ENCODE measurements around the gene AKR1D1. TPM values are rescaled to one million over a fixed set of nuclear protein-coding genes. Genes with fewer than 3 reads are reported as not detected.
"Not testable (repeated sequence)": the region's sequence is repeated elsewhere in the genome, so short reads cannot be mapped to it uniquely, and the experiment has no call there.

Gene AKR1D1
- total and polyA plus RNA-seq, 10 of the 15 experiments (the other 5 are each of a cell fraction or from before 2014, with no cell fraction given): 0.09 to 0.34 TPM; not detected in 8

DNA sequence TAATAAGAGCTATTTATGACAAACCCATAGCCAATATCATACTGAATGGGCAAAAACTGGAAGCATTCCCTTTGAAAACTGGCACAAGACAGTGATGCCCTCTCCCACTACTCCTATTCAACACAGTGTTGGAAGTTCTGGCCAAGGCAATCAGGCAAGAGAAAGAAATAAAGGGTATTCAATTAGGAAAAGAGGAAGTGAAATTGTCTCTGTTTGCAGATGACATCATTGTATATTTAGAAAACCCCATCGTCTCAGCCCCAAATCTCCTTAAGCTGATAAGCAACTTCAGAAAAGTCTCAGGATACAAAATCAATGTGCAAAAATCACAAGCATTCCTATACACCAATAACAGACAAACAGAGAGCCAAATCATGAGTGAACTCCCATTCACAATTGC is 36.2 kb upstream of the AKR1D1 start:
- H3K36me3 ChIP-seq (ENCODE audit: control insufficient read depth in 2 of 2, insufficient read depth in 2 of 2, low read length in 1 of 2); H3K9ac ChIP-seq (ENCODE audit: control insufficient read depth, insufficient read depth, low read length); H4K20me1 ChIP-seq (ENCODE audit: control insufficient read depth, insufficient read depth); BruUV-seq (replicated peaks); in situ Hi-C loops (cut with MboI); H3K4me3 ChIP-seq; H3K27me3 ChIP-seq (replicated peaks in 1 of 2; ENCODE audit: control insufficient read depth in 2 of 2, insufficient read depth in 2 of 2, low read length in 1 of 2); intact Hi-C loops (cut with micrococcal nuclease; ENCODE audit: unreplicated experiment); H3K27ac ChIP-seq (ENCODE audit: control insufficient read depth, insufficient read depth); H3K4me1 ChIP-seq (ENCODE audit: control insufficient read depth, insufficient read depth, low read length); FAIRE-seq; ATAC-seq; H3K9me3 ChIP-seq (replicated peaks; ENCODE audit: control insufficient read depth, insufficient read depth, low read length); H3K79me2 ChIP-seq (ENCODE audit: control insufficient read depth, insufficient read depth, low read length); CTCF ChIA-PET; H3K4me2 ChIP-seq (ENCODE audit: control insufficient read depth, insufficient read depth); H2AFZ ChIP-seq (ENCODE audit: control insufficient read depth, low read depth, low read length); RAD21 ChIA-PET (ENCODE audit: unreplicated experiment); DNase-seq (ENCODE audit: low read depth, low spot score): not testable (repeated sequence)
- SMC1A ChIA-PET (ENCODE audit: uncharacterized antibody, unreplicated experiment): interaction anchor here (1.0 to 2.0 kb wide), 3 partner anchors 9 to 27 kb away, joined by 3 to 4 read pairs (median 4); no protein-coding TSS in a partner anchor
- POLR2A ChIA-PET: interaction anchor here (1.4 kb wide), 1 partner anchor 13 kb away, joined by 3 read pairs; no protein-coding TSS in a partner anchor
- TF ChIP-seq IKZF2 (IDR thresholded peaks at IDR 0.05) (peak; percentile 52 to 71; a peak in 3 of 4 replicates), ATF7 (IDR thresholded peaks at IDR 0.05; ENCODE audit: low read depth) (peak; percentile 98), MTA2 (IDR thresholded peaks at IDR 0.05; ENCODE audit: low read depth) (peak; percentile 55; the same call in 1 of the 2 replicates), SPI1 (IDR thresholded peaks at IDR 0.05; ENCODE audit: borderline replicate concordance, insufficient read depth, low read depth, low read length) (peak; percentile 45), DPF2 (IDR thresholded peaks at IDR 0.05) (peak; percentile 56; the same call in 1 of the 2 replicates)
- TF ChIP-seq, protein P1, sequence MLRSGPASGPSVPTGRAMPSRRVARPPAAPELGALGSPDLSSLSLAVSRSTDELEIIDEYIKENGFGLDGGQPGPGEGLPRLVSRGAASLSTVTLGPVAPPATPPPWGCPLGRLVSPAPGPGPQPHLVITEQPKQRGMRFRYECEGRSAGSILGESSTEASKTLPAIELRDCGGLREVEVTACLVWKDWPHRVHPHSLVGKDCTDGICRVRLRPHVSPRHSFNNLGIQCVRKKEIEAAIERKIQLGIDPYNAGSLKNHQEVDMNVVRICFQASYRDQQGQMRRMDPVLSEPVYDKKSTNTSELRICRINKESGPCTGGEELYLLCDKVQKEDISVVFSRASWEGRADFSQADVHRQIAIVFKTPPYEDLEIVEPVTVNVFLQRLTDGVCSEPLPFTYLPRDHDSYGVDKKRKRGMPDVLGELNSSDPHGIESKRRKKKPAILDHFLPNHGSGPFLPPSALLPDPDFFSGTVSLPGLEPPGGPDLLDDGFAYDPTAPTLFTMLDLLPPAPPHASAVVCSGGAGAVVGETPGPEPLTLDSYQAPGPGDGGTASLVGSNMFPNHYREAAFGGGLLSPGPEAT (IDR thresholded peaks at IDR 0.05; ENCODE audit: low read depth): 0 out of 2 replicates have a peak, but pooled peaks have one; percentile 19
- 0% methylated on average over 1 of the region's 1 CpG for WGBS (ENCODE audit: insufficient coverage, insufficient replicate concordance, low lambda C conversion rate, missing lambda C conversion rate)

Measured in GM12878 (cell line).